ENCODE data around the gene RPL27A.

Gene RPL27A

DNA sequence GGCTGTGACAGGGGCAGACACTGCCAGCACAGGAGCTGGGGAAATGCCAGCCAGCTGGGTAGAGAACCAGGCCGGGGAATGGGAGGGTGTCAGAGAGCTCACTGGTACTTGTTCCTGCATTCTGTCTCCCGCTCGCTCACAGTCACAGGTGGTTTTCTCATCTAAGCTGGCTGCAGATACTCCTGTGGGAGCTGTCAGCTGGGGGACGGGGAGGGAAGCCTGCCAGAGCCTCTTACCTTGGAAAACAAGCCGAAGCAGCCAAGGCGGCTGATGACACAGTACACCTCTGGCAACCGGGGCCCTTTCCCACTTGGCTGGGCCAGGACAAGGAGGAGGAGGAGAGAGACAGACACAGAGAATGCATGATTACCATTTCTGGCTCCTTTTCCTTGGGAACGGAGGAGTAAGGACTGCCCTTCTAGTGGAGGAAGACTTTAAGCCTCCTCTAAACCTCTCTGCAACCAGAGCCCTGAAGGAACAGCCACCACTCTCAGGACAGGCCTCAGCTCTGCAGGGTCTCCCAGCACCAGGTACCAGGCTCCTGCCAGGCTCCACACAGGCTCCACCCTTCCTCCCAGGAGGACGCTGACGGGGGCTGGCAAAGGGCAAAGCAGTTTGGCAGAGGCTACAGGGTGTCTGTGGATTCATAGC is 25.1 kb downstream of the RPL27A start:
- Histone ChIP-seq H3K36me3 (ENCODE audit: control insufficient read depth, low read length) (no peaks in the 10 kb centered on the region), H3K79me2 (ENCODE audit: control insufficient read depth, low read length) (no peaks in the 10 kb centered on the region), H3K4me3 (ENCODE audit: low read length) (no peak overlapping the region), H3K27ac (ENCODE audit: low read depth, low read length) (no peak overlapping the region), H3K27me3 (ENCODE audit: control insufficient read depth, low read length) (no peaks in the 10 kb centered on the region), H3K4me2 (ENCODE audit: low read length) (no peak overlapping the region), H4K20me1 (ENCODE audit: control insufficient read depth, insufficient read depth, low read depth, low read length) (no peaks in the 10 kb centered on the region), H3F3A (ENCODE audit: control insufficient read depth, insufficient read depth) (no peaks in the 10 kb centered on the region), H3K9me3 (ENCODE audit: control insufficient read depth, insufficient read depth, low read length) (no peaks in the 10 kb centered on the region), H3K9me2 (replicated peaks; ENCODE audit: control insufficient read depth, low read length) (no peaks in the 10 kb centered on the region), H3K4me1 (ENCODE audit: control insufficient read depth, low read length) (no peaks in the 10 kb centered on the region)
- no peak for TF ChIP-seq EZH2phosphoT487 (IDR thresholded peaks at IDR 0.05; ENCODE audit: borderline replicate concordance, low read length)
- TF ChIP-seq, protein P1, sequence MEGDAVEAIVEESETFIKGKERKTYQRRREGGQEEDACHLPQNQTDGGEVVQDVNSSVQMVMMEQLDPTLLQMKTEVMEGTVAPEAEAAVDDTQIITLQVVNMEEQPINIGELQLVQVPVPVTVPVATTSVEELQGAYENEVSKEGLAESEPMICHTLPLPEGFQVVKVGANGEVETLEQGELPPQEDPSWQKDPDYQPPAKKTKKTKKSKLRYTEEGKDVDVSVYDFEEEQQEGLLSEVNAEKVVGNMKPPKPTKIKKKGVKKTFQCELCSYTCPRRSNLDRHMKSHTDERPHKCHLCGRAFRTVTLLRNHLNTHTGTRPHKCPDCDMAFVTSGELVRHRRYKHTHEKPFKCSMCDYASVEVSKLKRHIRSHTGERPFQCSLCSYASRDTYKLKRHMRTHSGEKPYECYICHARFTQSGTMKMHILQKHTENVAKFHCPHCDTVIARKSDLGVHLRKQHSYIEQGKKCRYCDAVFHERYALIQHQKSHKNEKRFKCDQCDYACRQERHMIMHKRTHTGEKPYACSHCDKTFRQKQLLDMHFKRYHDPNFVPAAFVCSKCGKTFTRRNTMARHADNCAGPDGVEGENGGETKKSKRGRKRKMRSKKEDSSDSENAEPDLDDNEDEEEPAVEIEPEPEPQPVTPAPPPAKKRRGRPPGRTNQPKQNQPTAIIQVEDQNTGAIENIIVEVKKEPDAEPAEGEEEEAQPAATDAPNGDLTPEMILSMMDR (IDR thresholded peaks at IDR 0.05; ENCODE audit: low read depth, low read length, poor library complexity, severe bottlenecking): no peak

DNA sequence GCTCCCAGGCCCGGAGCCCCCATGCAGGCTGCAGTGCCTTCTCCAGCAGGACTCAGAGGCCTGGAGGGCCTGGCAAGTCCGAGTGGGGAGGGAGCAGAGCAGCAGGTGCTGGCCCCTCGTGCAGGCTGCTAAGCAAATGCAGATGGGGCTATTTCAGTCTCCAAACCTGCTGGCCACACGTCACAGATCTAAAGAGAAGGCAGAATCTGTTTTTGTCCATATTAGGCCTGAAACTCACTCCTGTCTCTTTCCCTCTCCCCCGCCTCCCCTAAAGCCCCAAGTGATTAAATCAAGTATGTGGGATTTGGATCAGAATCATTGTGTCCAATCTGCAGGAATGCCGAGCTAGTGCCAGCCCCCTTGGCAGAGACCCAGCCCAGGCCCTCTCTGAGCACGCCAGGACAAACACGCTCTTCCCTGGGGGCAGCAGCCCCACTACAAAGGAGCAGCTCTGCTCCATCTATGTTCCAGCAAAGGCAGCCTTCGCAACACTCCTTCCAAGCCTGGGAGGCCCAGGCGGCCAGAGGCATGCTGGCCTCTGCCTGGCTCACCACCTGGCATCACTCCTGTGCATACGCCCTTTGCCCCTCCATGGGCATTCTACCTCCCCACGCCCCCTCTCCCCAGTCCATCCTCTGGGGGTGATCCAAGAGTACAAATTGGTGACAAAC is 26.5 kb downstream of the RPL27A start:
- TF ChIP-seq, protein P1 (IDR thresholded peaks at IDR 0.05; ENCODE audit: low read depth, low read length, poor library complexity, severe bottlenecking): no peak
- TF ChIP-seq EZH2phosphoT487 (IDR thresholded peaks at IDR 0.05; ENCODE audit: borderline replicate concordance, low read length): no peak
- Histone ChIP-seq H3K4me3 (ENCODE audit: low read length) (no peak overlapping the region), H3K27ac (ENCODE audit: low read depth, low read length) (no peak overlapping the region), H3K79me2 (ENCODE audit: control insufficient read depth, low read length) (no peaks in the 10 kb centered on the region), H3F3A (ENCODE audit: control insufficient read depth, insufficient read depth) (no peaks in the 10 kb centered on the region), H3K9me2 (replicated peaks; ENCODE audit: control insufficient read depth, low read length) (no peaks in the 10 kb centered on the region), H3K9me3 (ENCODE audit: control insufficient read depth, insufficient read depth, low read length) (no peaks in the 10 kb centered on the region), H3K27me3 (ENCODE audit: control insufficient read depth, low read length) (no peaks in the 10 kb centered on the region), H3K4me1 (ENCODE audit: control insufficient read depth, low read length) (no peaks in the 10 kb centered on the region), H3K4me2 (ENCODE audit: low read length) (no peak overlapping the region), H3K36me3 (ENCODE audit: control insufficient read depth, low read length) (no peaks in the 10 kb centered on the region), H4K20me1 (ENCODE audit: control insufficient read depth, insufficient read depth, low read depth, low read length) (no peaks in the 10 kb centered on the region)

GRCh38 chr11:8709777-8710176 is 27.2 kb downstream of the RPL27A start:
- Histone ChIP-seq H3K4me2 (ENCODE audit: low read length) (no peak overlapping the region), H3K27me3 (ENCODE audit: control insufficient read depth, low read length) (no peaks in the 10 kb centered on the region), H3K9me3 (ENCODE audit: control insufficient read depth, insufficient read depth, low read length) (no peaks in the 10 kb centered on the region), H3K36me3 (ENCODE audit: control insufficient read depth, low read length) (no peaks in the 10 kb centered on the region), H3K9me2 (replicated peaks; ENCODE audit: control insufficient read depth, low read length) (no peaks in the 10 kb centered on the region), H4K20me1 (ENCODE audit: control insufficient read depth, insufficient read depth, low read depth, low read length) (no peaks in the 10 kb centered on the region), H3K27ac (ENCODE audit: low read depth, low read length) (no peak overlapping the region), H3K4me3 (ENCODE audit: low read length) (no peak overlapping the region), H3K4me1 (ENCODE audit: control insufficient read depth, low read length) (no peaks in the 10 kb centered on the region), H3K79me2 (ENCODE audit: control insufficient read depth, low read length) (no peaks in the 10 kb centered on the region), H3F3A (ENCODE audit: control insufficient read depth, insufficient read depth) (no peaks in the 10 kb centered on the region)
- TF ChIP-seq, protein P1 (IDR thresholded peaks at IDR 0.05; ENCODE audit: low read depth, low read length, poor library complexity, severe bottlenecking): no peak
- no peak for TF ChIP-seq EZH2phosphoT487 (IDR thresholded peaks at IDR 0.05; ENCODE audit: borderline replicate concordance, low read length)
